Measurements from ENCODE around the gene SLC31A1. TPM values are rescaled to one million over a fixed set of nuclear protein-coding genes. Genes with fewer than 3 reads are reported as not detected.

SLC31A1 gene
- total RNA-seq, result 10 to 100 TPM; 11.0 to 11.5 TPM

GRCh38 chr9:113221003-113221799, at the start of gene SLC31A1, which contains the start of gene FKBP15:
SLC31A1 (plus strand) TSS chr9:113221544; CDS start chr9:113256149, 34,605 bp downstream.
FKBP15 (minus strand) TSS chr9:113221277; CDS start chr9:113221243, 34 bp downstream.
- no peaks in the 10 kb centered on the region for H3K36me3 ChIP-seq
- no peak for TF ChIP-seq CTCF (IDR thresholded peaks at IDR 0.05)

GRCh38 chr9:113173341-113173740, 48.0 kb upstream of the SLC31A1 start:
- H3K27me3 ChIP-seq (replicated peaks; ENCODE audit: insufficient read depth), result no peaks in the 10 kb centered on the region
- no peak for TF ChIP-seq CTCF (IDR thresholded peaks at IDR 0.05)
- peaks cover 72% of the 10 kb centered on the region for H3K36me3 ChIP-seq
- no peaks in the 10 kb centered on the region for H3K9me3 ChIP-seq
- H3K4me3 ChIP-seq, result no peak overlapping the region
- no peak for ATAC-seq (ENCODE audit: insufficient number of reproducible peaks, low FRiP score, low read depth)
- no peak for DNase-seq (ENCODE audit: low spot score)
- no peak overlapping the region for H3K27ac ChIP-seq
- H3K4me1 ChIP-seq (ENCODE audit: control insufficient read depth in 1 of 2, low read depth in 2 of 2), result no peaks in the 10 kb centered on the region

More at GRCh38 chr9:113221003-113221799, at the start of gene SLC31A1, which contains the start of gene FKBP15:
- Histone ChIP-seq H3K27me3 (replicated peaks; ENCODE audit: insufficient read depth) (no peaks in the 10 kb centered on the region), H3K27ac (peak within 1 kb of the TSS; percentile 75 to 83), H3K4me1 (ENCODE audit: control insufficient read depth in 1 of 2, low read depth in 2 of 2) (peaks cover 15 to 36% of the 10 kb centered on the region in 2 donors), H3K4me3 (peak within 1 kb of the TSS; percentile 96), H3K9me3 (no peaks in the 10 kb centered on the region)
- DNase-seq (ENCODE audit: low spot score), result peak; percentile 88
- ATAC-seq (ENCODE audit: insufficient number of reproducible peaks, low FRiP score, low read depth), result peak; percentile 97

- Histone ChIP-seq H3K9me3 (no peaks in the 10 kb centered on the region), H3K27me3 (replicated peaks; ENCODE audit: insufficient read depth) (no peaks in the 10 kb centered on the region), H3K27ac (no peak overlapping the region), H3K4me1 (ENCODE audit: control insufficient read depth in 1 of 2, low read depth in 2 of 2) (no peaks in the 10 kb centered on the region), H3K36me3 (peaks cover 57% of the 10 kb centered on the region), H3K4me3 (no peak overlapping the region)
- ATAC-seq (ENCODE audit: insufficient number of reproducible peaks, low FRiP score, low read depth) (no peak), DNase-seq (ENCODE audit: low spot score) (no peak)
- no peak for TF ChIP-seq CTCF (IDR thresholded peaks at IDR 0.05)
These were observed 44.5 kb upstream of the SLC31A1 start for GRCh38 chr9:113176803-113177202.

GRCh38 chr9:113177251-113177650, 44.1 kb upstream of the SLC31A1 start:
- no peak overlapping the region for H3K27ac ChIP-seq
- H3K4me1 ChIP-seq (ENCODE audit: control insufficient read depth in 1 of 2, low read depth in 2 of 2), result no peaks in the 10 kb centered on the region
- DNase-seq (ENCODE audit: low spot score) (no peak), ATAC-seq (ENCODE audit: insufficient number of reproducible peaks, low FRiP score, low read depth) (no peak)
- no peak for TF ChIP-seq CTCF (IDR thresholded peaks at IDR 0.05)
- no peaks in the 10 kb centered on the region for H3K9me3 ChIP-seq
- H3K36me3 ChIP-seq, result peaks cover 57% of the 10 kb centered on the region
- H3K27me3 ChIP-seq (replicated peaks; ENCODE audit: insufficient read depth), result no peaks in the 10 kb centered on the region
- H3K4me3 ChIP-seq, result no peak overlapping the region

- Histone ChIP-seq H3K4me3 (no peak overlapping the region), H3K36me3 (peaks cover 57% of the 10 kb centered on the region), H3K27me3 (replicated peaks; ENCODE audit: insufficient read depth) (no peaks in the 10 kb centered on the region), H3K9me3 (no peaks in the 10 kb centered on the region), H3K27ac (no peak overlapping the region), H3K4me1 (ENCODE audit: control insufficient read depth in 1 of 2, low read depth in 2 of 2) (no peaks in the 10 kb centered on the region)
- TF ChIP-seq CTCF (IDR thresholded peaks at IDR 0.05), result no peak
- ATAC-seq (ENCODE audit: insufficient number of reproducible peaks, low FRiP score, low read depth) (no peak), DNase-seq (ENCODE audit: low spot score) (no peak)
These were observed 43.3 kb upstream of the SLC31A1 start for GRCh38 chr9:113178087-113178486.

Measured in thoracic aorta (tissue), 2 donors.